ENCODE results near the gene FMO2.

Gene FMO2

DNA sequence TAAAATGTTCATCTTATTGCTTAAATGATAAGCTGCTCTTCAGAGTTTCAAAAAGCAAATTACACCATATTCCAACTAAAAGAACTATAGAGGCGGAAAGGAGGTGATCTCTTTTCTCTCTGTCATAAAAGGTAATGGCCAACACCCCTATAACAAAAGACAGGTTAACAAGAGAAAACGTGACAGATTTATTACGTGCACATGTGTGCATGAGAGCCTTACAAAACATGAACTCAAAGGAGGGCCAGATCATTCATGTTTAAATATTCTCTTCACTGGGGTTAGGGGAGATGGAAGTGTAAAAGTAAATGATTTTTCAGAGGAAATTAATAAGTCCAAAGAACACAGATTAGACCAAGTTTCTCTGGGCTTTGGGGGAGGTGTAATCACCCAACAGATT lies 26.5 kb upstream of the FMO2 start:
- DNase-seq (ENCODE audit: low spot score in 2 of 2) = no peak
- Mint-ChIP-seq H3K4me3 (no peak overlapping the region), H3K4me1 (no peaks in the 10 kb centered on the region), H3K27me3 (peaks cover 42% of the 10 kb centered on the region), H3K9me3 (no peaks in the 10 kb centered on the region), H3K27ac (ENCODE audit: low read depth) (no peak overlapping the region), H3K36me3 (ENCODE audit: insufficient read depth) (no peaks in the 10 kb centered on the region)
- ATAC-seq (replicated peaks; ENCODE audit: extremely low read depth, poor library complexity, severe bottlenecking) = no peak

- ATAC-seq (replicated peaks; ENCODE audit: extremely low read depth, poor library complexity, severe bottlenecking) (no peak), DNase-seq (ENCODE audit: low spot score in 2 of 2) (no peak)
- no peaks in the 10 kb centered on the region for H3K36me3 Mint-ChIP-seq (ENCODE audit: insufficient read depth)
- no peak overlapping the region for H3K27ac Mint-ChIP-seq (ENCODE audit: low read depth)
- no peaks in the 10 kb centered on the region for H3K4me1 Mint-ChIP-seq
- H3K4me3 Mint-ChIP-seq = no peak overlapping the region
- no peaks in the 10 kb centered on the region for H3K9me3 Mint-ChIP-seq
- H3K27me3 Mint-ChIP-seq = peaks cover 42% of the 10 kb centered on the region
These were observed 26.0 kb upstream of the FMO2 start for GRCh38 chr1:171159148-171159547.

- peaks cover 42% of the 10 kb centered on the region for H3K27me3 Mint-ChIP-seq
- ATAC-seq (replicated peaks; ENCODE audit: extremely low read depth, poor library complexity, severe bottlenecking) (no peak), DNase-seq (ENCODE audit: low spot score in 2 of 2) (no peak)
- H3K36me3 Mint-ChIP-seq (ENCODE audit: insufficient read depth) = no peaks in the 10 kb centered on the region
- no peaks in the 10 kb centered on the region for H3K4me1 Mint-ChIP-seq
- no peaks in the 10 kb centered on the region for H3K9me3 Mint-ChIP-seq
- H3K4me3 Mint-ChIP-seq = no peak overlapping the region
- no peak overlapping the region for H3K27ac Mint-ChIP-seq (ENCODE audit: low read depth)
These were observed 24.9 kb upstream of the FMO2 start for GRCh38 chr1:171160211-171160610.

- ATAC-seq (replicated peaks; ENCODE audit: extremely low read depth, poor library complexity, severe bottlenecking) = no peak
These were observed 24.3 kb upstream of the FMO2 start for GRCh38 chr1:171160639-171161354.

GRCh38 chr1:171161431-171161830 lies 23.7 kb upstream of the FMO2 start:
- no peak overlapping the region for H3K4me3 Mint-ChIP-seq
- no peak for DNase-seq (ENCODE audit: low spot score in 2 of 2)
- no peaks in the 10 kb centered on the region for H3K4me1 Mint-ChIP-seq
- H3K36me3 Mint-ChIP-seq (ENCODE audit: insufficient read depth) = no peaks in the 10 kb centered on the region
- H3K27me3 Mint-ChIP-seq = peaks cover 32% of the 10 kb centered on the region
- no peak for ATAC-seq (replicated peaks; ENCODE audit: extremely low read depth, poor library complexity, severe bottlenecking)
- no peak overlapping the region for H3K27ac Mint-ChIP-seq (ENCODE audit: low read depth)
- no peaks in the 10 kb centered on the region for H3K9me3 Mint-ChIP-seq

More at GRCh38 chr1:171160639-171161354, 24.3 kb upstream of the FMO2 start:
- Mint-ChIP-seq H3K27me3 (peaks cover 38% of the 10 kb centered on the region), H3K4me1 (no peaks in the 10 kb centered on the region), H3K4me3 (no peak overlapping the region), H3K9me3 (no peaks in the 10 kb centered on the region), H3K36me3 (ENCODE audit: insufficient read depth) (no peaks in the 10 kb centered on the region), H3K27ac (ENCODE audit: low read depth) (no peak overlapping the region)
- no peak for DNase-seq (ENCODE audit: low spot score in 2 of 2)

GRCh38 chr1:171166361-171166760 lies 18.7 kb upstream of the FMO2 start:
- Mint-ChIP-seq H3K9me3 (no peaks in the 10 kb centered on the region), H3K4me1 (no peaks in the 10 kb centered on the region), H3K36me3 (ENCODE audit: insufficient read depth) (no peaks in the 10 kb centered on the region), H3K27me3 (peaks cover 32% of the 10 kb centered on the region), H3K27ac (ENCODE audit: low read depth) (no peak overlapping the region), H3K4me3 (no peak overlapping the region)
- DNase-seq (ENCODE audit: low spot score in 2 of 2) (no peak), ATAC-seq (replicated peaks; ENCODE audit: extremely low read depth, poor library complexity, severe bottlenecking) (no peak)

DNA sequence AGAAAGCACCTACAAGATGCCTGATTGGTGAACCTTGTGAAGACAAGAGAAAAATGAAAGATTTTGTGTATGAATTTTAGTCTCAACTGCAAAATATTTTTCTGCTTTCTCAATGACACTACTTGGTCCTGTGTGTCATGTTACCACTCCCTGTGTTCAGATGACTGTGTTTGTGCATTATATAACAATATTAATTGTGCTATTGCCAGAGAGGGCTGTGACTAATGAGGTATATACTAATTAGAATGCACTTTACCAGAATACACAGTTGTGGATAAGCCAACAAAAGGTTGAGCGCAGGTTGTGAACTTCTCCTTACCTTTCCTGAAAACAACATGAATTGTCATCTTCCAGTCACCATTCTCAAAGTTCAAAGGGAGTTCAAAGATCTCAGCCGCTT lies 17.3 kb upstream of the FMO2 start:
- DNase-seq (ENCODE audit: low spot score in 2 of 2) = no peak
- Mint-ChIP-seq H3K9me3 (no peaks in the 10 kb centered on the region), H3K27ac (ENCODE audit: low read depth) (no peak overlapping the region), H3K4me3 (no peak overlapping the region), H3K27me3 (peaks cover 32% of the 10 kb centered on the region), H3K4me1 (no peaks in the 10 kb centered on the region), H3K36me3 (ENCODE audit: insufficient read depth) (no peaks in the 10 kb centered on the region)
- ATAC-seq (replicated peaks; ENCODE audit: extremely low read depth, poor library complexity, severe bottlenecking) = no peak

DNA sequence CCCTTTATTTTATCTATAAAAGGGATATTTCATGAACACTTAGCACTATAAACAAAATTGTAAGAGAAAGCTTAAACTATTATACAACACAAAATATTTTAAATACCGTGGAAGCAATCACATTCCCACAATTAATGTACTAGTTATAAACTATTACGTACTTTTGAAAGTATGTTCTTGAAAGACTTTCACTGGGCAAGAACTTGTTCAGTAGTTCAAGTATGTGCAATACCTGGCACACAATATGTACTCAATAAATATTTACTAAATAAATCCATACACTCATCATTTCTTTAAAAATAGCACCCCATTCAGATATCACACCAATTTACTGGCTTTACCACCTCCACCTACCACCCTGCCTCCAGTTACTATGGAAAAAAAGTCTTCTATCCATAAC lies 12.6 kb upstream of the FMO2 start:
- no peak for ATAC-seq (replicated peaks; ENCODE audit: extremely low read depth, poor library complexity, severe bottlenecking)
- H3K4me1 Mint-ChIP-seq = no peaks in the 10 kb centered on the region
- no peak overlapping the region for H3K27ac Mint-ChIP-seq (ENCODE audit: low read depth)
- no peaks in the 10 kb centered on the region for H3K9me3 Mint-ChIP-seq
- H3K4me3 Mint-ChIP-seq = no peak overlapping the region
- H3K27me3 Mint-ChIP-seq = peaks cover 68% of the 10 kb centered on the region
- no peak for DNase-seq (ENCODE audit: low spot score in 2 of 2)
- H3K36me3 Mint-ChIP-seq (ENCODE audit: insufficient read depth) = no peaks in the 10 kb centered on the region

DNA sequence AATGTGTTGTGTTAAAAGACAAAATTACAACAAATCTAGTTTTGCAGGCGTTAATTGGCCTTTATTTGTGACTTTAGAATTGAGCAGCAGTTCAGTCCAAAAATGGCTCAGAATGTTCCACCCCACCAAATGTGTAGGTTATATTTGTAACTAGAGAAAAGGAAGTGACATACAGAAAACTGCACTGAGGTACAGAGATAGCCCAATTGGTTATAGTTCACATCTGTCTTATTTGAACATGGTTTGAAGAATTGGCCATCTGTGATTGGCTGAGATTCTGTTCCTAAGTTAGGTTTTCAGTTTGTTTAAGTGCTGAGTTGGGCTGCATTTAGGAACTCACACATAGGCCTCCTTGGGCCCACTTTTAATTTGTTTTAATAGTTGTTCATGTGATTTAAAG lies 12.0 kb upstream of the FMO2 start:
- peaks cover 71% of the 10 kb centered on the region for H3K27me3 Mint-ChIP-seq
- H3K4me3 Mint-ChIP-seq = no peak overlapping the region
- no peak overlapping the region for H3K27ac Mint-ChIP-seq (ENCODE audit: low read depth)
- no peak for ATAC-seq (replicated peaks; ENCODE audit: extremely low read depth, poor library complexity, severe bottlenecking)
- no peaks in the 10 kb centered on the region for H3K36me3 Mint-ChIP-seq (ENCODE audit: insufficient read depth)
- no peaks in the 10 kb centered on the region for H3K9me3 Mint-ChIP-seq
- H3K4me1 Mint-ChIP-seq = no peaks in the 10 kb centered on the region
- no peak for DNase-seq (ENCODE audit: low spot score in 2 of 2)

DNA sequence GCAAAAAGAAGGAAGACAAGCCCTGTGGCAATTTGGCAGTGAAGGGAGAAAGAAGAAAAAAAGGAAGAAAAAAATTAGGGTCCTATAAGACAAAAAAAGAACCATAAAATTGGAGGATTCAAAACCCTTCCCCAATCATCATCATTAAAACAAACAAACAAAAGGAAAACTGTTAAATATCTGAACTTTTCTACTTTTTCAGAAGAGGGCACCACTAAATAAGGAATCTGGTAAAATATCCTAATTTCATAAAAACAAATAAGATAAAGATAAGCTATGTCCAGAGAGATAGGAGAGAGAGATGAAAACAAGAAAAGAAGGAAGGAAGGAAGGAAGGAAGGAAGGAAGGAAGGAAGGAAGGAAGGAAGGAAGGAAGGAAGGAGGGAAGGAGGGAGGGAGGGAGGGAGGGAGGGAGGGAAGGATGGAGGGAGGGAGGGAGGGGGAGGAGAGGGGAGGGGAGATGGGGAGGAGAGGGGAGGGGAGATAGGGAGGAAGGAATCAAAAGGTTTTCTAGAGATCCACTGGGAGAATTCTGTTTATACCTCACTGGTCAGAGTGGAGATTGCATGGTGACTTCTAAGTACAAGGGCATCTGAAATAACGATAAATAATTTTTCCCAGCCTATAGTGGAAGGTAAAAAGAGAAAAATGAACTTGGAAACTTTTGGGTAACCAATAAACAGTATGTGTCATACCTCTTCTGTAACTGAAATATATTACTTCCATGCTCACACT lies 10.4 kb upstream of the FMO2 start:
- H3K36me3 Mint-ChIP-seq (ENCODE audit: insufficient read depth) = no peaks in the 10 kb centered on the region
- no peak for ATAC-seq (replicated peaks; ENCODE audit: extremely low read depth, poor library complexity, severe bottlenecking)
- no peak overlapping the region for H3K4me3 Mint-ChIP-seq
- H3K4me1 Mint-ChIP-seq = no peaks in the 10 kb centered on the region
- H3K27me3 Mint-ChIP-seq = peaks cover 55% of the 10 kb centered on the region
- no peak overlapping the region for H3K27ac Mint-ChIP-seq (ENCODE audit: low read depth)
- H3K9me3 Mint-ChIP-seq = no peaks in the 10 kb centered on the region
- DNase-seq (ENCODE audit: low spot score in 2 of 2) = no peak

DNA sequence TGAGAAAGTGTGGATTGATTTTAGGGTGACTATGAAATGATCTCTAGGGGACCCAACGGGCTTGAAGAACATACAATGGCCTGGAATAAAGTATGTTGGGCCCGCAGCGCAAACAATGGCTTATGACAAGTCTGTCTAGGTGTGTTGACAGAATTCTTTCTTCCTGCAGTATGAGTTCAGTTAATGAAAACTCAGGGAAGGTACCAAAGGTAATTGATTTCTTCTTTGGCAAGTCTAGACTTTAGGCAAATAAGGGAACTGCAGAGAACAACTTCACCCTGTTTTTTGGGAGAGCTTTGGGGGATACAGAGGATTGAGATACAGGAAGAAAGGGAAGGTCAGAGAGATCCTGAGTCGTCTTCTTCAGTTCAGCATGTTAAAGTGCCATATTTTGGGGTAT lies 7.8 kb upstream of the FMO2 start:
- no peaks in the 10 kb centered on the region for H3K9me3 Mint-ChIP-seq
- H3K36me3 Mint-ChIP-seq (ENCODE audit: insufficient read depth) = no peaks in the 10 kb centered on the region
- no peaks in the 10 kb centered on the region for H3K4me1 Mint-ChIP-seq
- no peak overlapping the region for H3K4me3 Mint-ChIP-seq
- H3K27ac Mint-ChIP-seq (ENCODE audit: low read depth) = no peak overlapping the region
- ATAC-seq (replicated peaks; ENCODE audit: extremely low read depth, poor library complexity, severe bottlenecking) = no peak
- DNase-seq (ENCODE audit: low spot score in 2 of 2) = no peak
- H3K27me3 Mint-ChIP-seq = peaks cover 40% of the 10 kb centered on the region

DNA sequence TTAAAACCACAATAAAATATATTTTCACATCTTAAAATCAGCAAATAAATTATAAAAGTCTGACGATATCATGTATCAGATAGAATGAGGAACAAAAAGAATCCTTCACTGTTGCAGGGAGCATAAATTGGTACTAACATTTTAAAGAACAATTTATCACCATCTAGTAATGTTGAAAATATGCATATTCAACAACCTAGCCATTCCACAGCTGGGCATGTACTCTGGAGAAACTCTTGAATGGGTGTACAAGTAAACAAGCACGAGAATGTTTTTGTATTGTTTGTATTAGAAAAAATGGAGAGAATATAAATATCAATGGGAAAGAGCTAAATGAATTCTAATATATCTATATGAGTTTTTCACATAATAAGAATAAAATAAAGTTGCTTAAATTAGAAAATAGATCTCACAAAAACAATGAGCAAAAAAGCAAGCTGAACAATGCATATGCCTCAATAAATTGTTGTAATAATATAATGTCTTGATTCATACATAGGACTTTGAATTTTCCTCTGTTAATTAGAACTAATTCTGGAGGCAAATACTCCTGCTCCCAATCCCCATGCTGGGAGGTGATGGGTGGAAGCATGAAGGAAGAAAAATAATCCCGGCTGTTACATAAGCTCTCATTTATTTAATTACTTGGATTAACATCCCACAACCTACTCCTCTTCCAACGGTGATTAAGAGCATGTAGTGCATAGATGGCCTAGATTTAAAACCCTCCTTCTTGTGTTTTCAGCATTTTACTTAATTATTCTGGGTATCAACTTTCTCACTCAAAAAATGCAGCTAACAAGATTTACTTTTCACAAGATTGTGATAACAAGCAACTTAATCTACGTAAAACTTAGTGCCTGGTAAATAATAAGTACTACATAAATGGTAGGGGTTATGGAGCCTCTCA lies 5.5 kb upstream of the FMO2 start:
- H3K9me3 Mint-ChIP-seq = no peaks in the 10 kb centered on the region
- H3K27me3 Mint-ChIP-seq = peaks cover 33% of the 10 kb centered on the region
- no peak overlapping the region for H3K27ac Mint-ChIP-seq (ENCODE audit: low read depth)
- H3K36me3 Mint-ChIP-seq (ENCODE audit: insufficient read depth) = no peaks in the 10 kb centered on the region
- no peak overlapping the region for H3K4me3 Mint-ChIP-seq
- no peak for ATAC-seq (replicated peaks; ENCODE audit: extremely low read depth, poor library complexity, severe bottlenecking)
- no peaks in the 10 kb centered on the region for H3K4me1 Mint-ChIP-seq
- no peak for DNase-seq (ENCODE audit: low spot score in 2 of 2)

Data from central memory CD8-positive, alpha-beta T cell (primary cell).